Hematopoietic multipotent progenitor cell treated with erythropoietin and hydrocortisone succinate and interleukin-3 and kit ligand, for 15 days (in vitro differentiated cells): Measurements from ENCODE around the gene RERE.

Source experiments
- DNase-seq: peaks from one replicate; pipeline ENCODE4 v3.0.0-alpha.2; 2015; ENCODE audit warnings: low spot score

The RERE gene

DNA sequence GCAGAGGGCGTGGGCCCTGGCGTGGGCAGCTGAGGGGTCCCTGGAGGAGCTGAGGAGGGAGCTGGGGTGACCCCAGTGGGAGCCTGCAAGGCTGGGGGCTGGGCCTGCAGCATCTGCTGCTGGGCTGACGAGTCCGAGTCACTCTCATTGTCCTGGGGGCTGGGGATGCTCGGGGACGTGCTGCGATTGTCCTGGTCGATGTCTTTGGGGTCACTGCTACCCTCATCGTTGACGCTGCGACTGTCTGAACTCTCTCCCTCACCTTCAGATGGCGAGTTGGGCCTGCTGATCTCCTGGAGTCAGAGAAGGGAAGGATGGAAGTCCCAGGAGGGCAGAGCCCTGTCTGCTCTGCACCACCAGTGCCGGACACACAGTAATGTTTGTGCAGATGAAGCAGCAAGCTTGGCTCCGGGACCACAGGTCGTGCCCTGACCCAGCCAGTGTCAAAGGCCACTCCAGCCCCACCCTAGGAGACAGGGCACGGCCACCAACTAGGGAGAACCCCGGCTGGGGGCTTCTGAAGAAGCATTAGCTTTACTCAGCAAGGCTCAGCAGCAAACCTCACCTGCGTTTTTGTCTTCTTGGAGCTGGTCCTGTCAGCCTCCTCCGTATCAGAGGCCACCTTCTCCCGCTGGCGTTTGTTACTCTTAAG lies 456.1 kb downstream of the RERE start:
- no peak for DNase-seq

DNA sequence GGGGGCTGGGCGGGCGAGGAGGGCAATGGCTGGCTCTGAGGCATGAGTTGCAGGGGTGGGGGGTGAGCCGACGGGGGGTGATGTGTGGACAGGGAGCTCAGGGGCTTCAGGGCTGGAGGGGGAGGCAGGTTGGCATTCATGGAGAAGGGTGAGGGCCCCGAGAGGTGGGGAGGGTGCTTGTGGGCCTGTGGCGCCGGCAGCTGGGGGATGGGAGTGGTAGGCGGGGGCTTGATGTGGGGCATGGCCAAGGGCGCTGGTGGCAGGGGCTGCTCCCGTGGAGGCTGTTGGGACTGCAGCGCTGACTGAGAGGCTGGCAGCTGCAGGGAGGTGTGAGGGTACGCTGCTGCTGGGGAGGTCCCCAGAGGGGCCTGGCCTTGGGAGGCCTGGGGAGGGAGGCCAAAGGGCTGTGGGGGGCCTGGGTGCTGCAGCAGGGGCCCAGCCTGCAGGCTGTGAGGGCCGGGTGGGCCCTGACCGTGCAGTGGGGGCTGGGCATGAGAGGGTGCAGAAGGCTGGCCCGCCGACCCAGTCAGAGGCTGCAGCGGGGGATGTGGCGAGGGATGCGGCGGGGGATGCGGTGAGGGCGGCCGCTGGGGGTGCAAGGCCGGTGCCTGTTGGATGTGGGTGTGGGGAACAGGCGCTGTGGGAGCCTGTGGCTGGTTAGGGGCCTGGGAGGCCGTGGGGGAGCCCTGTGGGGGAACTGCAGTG lies 456.8 kb downstream of the RERE start:
- no peak for DNase-seq

DNA sequence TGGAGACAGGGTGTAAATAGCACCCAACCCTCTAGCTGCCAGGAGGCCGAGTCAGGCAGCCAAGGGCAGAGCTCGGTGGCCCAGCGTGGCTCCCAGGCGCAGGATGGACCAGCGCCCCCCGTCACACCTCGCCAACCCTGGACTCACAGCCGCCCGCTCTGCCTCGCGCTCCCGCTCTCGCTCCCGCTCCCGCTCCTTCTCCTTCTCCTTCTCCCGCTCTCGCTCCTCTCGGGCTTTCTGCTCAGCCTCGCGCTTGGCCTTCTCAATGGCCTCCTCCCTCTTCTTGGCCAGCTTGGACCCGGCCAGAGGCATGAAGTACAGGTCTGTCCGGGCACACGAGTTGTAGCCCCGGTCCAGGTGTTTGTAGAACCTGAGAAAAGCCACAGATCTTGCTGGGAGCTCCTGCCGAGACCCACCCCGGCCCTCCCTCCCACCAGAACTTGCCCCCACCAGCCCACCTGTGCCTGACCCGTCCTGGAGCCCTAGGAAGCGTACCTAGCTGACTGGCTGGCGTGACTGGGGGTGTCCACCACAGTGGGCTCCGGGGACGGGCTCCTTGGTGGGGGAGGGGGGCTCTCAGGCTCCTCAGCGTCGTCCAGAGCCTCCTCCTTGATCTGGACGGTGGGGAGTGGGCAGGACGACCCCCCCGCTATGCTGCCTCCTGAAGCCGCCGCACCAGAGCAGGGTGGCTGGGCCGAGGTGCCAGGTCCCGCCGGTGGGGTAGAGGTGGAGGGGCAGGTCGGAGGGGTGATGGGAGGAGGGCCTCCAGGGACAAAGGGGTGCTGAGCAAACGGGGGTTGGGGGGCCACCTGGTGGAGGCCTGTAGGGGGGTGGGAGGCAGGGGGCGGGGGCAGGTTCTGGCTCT lies 457.6 kb downstream of the RERE start:
- no peak for DNase-seq

DNA sequence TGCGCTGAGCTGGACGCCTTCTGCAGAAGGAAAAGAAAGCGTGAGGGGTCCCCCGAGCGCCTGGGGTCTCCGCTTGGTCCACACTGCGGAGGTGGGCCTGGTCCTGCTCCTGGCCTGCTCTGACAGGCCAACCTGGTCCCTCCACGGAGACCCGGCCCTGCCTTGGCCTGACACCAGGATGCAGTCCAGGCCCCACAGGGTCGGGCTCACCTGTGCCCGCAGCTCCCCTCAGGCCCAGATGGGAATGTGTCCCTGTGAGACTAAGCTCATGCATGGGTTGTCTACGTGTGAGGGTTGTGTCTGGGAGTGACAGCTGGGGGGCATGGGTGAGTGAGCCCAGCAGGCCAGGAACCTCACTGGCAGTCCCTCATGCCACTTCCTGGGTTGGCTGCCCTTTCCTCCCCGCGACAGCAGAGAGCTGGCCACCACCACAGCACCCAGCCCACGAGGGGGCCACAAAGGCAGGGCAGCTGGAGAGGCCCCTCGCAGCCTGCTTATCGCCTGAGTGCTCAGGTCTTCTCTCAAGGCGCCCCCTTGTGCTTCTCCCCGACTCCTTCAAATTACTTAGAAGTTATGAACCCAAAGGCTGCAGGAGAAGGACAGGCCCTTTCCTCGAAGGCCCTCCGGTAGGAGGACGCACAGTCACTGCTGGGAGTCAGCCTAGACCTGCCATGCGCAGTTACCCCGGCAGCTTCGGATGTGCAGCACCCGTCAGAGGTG lies 458.4 kb downstream of the RERE start:
- DNase-seq, result no peak

DNA sequence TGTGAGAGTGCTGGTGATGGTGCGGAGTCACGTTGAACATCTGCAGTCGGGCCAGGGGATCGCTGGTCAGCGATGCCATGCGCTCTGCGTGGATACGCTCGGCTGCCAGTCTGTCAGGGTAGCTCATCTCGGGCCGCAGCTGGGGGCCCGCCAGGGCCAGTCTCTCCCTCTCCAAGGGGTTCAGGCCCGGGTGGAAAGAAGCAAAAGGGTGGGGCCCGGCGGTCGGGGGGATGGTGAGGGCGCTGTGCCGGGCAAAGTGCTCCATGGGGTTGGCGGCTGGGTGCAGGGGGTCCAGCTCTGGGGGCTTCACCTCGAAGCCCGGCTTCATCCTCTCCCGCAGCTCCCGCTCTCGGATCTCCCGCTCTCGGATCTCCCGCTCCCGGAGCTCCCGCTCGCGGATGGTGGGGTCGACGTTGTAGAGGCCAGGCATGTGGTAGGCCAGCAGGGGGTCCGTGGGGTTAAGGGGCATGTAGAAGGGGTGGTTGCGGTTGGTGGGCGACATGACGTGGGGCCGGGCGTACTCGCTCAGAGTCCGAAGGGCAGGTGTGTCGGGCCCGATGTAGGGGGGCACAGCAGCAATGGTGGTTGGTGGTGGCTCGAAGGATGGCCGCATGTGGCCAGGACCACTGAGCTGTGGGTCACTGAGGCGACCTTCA lies 459.1 kb downstream of the RERE start:
- DNase-seq, result no peak

DNA sequence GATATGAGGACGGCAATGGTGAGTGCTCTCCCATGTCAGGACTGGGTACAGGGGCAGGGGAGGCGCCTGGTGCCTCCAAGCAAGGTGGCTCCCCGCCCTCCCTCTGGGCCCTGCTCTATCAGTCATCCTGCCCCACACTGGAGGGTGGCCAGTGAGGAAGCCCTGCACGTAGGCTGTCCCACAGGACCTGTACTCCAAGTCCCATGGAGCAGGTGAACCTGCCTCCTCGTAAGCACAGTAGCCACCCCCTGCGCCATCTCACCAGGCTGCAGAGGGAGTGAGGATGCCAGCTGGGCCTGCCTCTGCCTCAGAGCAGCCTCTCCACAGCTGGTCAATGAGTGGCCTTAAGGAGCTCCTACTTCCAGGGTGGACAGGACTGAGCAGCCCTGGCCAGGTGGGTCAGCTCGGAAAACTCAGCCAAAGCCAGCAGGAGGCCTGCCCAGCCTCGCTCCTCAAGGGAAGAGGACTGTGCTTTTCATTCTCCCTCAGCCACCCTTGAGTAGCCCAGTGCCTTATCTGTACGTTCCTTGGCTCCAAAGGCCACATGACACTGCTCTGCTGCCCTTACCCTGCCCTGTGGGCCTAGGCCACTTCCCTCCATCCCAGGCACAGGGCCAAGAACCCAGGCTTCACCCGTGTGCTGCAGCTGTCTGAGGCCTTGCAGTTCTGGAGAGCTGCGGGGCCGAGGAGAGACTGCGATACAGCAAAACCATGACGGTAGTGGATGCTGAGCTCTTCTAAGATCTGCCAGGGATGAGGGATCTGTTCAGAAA lies 459.9 kb downstream of the RERE start:
- DNase-seq, result no peak

DNA sequence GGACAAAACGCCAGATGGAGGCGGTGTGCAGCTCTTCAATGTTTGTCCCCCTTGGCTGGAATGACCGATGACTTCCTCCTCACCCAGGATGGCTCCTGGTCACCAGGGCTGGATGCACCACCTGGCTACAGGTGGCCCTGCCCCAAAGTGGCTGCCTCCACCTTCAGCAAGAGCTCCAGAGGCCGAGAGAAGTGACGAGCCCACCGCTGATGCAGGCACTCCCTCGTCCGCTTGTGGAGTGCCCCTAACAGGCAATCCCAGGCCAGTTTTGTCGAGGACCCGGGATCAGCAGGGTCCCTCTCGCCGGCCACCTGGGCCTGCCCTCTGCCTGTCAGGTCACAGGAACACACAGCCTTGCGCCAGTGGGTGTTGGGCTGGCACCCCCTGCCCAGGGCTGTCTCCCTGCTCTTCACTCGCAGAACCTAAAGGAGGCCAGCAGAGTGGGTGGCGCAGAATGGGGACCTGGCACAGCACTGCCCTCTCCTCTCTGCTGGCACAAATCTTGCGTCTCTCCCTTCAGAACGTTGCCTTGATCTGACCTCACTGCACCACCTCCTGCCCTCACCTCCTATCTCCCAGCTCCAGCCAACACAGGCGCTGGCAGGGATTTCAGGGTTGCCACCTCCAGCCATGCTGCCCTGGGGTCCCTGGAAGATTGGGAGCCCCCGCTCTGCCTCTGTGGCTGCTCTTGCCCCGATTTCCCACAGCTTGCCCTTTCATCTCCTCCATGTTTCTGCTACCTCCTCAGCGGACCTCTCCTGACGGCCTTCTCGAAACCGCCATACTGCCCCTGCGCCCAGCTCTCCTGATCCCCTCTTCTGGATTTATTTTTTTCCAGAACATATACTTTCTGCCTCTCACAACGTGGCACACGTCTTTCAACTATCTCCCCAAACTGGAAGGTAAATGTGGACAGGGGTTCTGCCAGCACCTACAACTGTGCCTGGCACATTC lies 460.9 kb downstream of the RERE start:
- DNase-seq, result no peak

DNA sequence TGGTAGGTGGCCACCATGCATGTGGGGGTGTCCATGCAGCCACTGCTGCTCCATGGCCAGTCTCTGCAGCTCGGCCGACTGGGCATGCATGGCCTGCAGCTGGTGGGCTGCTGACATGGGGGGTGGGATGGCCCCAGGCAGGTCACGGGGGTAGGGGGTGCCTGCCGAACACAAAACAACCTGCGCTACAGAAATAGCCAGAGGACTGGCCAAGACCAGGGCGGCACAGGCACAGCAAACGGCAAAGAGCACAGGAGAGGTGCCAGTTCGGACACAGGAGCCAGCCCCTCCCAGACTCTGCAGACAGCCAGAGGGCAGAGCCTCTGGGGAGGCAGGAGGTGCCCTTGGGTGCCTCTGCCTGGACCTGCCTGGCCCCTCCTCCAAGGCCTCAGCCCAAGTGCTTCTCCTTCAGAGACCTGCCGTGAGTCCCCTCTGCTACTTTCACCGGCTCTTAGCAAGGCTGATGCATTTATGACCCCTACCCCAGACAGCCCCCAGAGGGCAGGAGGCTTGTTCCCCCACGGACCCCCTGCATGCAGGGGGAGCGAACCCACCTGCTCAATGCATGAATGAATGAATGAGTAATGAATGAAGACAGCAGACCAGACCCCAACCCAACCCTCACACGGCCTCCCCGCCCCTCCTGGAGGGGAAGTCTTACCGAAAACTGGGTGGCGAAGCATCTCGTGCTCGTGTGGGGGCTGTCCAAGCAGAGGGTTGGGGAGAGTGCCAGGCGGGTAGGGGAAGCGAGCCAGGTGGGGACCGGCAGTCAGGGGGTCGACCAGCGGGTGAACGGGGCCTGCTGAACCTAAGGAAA lies 461.8 kb downstream of the RERE start:
- no peak for DNase-seq

DNA sequence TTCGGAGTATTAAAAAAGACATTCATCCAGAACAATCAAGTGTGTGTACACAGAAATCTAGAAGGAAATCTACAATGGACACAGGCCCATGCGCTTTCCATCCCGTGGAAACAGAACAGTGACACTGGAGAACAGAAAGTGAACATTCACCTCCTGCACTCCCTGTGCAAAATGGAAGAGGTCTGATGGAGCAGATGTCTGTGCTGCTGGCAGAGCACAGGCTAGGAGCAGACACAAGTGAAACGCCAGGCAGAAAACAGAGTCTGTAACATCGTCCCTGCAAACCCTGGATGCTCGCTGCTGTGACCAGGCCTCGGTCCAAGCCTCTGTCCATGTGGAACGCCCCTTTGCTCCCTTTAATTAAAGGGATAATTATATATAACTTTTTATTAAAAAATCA lies 463.4 kb downstream of the RERE start:
- DNase-seq, result no peak

DNA sequence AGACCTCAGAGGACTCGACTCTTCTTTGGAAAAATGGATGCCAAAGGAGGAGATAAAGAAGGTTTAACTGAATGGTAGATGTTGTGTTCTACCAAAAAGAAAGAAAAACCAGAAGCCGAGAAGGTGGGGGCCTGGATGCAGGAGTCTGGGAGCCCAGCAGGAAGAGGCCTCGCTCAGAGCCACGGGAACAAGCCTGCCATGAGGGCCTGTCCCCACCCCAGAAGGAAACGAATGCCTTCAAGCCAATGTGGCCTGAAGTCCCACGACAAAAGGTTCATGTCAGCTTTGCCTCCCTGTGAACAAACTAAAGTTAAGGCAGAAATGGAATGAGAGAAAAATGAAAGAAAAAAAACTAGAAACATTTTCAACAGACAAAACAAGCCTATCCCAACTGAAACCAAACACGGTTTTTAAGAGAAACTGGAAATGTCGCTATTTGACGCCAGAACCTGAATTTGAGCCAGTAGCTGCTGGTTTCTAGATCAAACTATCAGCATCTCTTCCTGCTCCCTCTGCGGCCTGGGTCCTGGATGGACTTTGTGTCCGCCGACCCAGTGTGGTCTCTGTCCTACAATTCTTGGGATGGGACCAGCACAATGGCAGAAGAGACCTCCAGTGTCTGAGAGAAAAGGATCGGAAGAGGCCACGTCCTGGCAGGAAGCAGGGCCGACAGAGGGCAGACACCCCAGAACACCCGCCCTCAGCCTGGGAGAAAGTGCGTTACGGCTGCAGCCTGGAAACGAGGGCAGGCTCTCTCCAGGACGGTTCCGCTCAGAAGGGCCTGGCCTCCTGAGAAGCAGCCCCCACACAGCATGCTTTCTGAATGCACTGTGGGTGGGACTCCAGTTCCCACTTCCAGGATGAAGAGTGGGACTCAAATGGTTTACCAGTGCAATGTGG lies 464.3 kb downstream of the RERE start:
- DNase-seq, result no peak

DNA sequence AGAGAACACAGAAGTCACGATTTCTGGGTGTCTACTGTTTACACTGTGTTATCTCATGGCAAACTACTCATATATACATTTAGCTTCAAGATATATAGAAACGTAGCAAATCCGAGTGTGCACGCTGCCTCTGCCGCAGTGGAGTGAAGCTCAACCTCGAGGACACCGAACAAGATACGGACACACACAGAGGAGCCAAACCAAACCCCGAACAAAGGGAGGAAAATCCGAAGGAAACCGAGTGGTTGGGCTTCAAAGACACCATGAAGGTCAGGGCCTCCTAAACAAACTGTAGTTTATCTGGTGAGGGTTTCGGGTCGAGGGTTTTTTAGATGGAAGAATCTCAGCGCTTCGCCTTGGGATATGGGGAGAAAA lies 465.0 kb downstream of the RERE start:
- DNase-seq, result no peak

DNA sequence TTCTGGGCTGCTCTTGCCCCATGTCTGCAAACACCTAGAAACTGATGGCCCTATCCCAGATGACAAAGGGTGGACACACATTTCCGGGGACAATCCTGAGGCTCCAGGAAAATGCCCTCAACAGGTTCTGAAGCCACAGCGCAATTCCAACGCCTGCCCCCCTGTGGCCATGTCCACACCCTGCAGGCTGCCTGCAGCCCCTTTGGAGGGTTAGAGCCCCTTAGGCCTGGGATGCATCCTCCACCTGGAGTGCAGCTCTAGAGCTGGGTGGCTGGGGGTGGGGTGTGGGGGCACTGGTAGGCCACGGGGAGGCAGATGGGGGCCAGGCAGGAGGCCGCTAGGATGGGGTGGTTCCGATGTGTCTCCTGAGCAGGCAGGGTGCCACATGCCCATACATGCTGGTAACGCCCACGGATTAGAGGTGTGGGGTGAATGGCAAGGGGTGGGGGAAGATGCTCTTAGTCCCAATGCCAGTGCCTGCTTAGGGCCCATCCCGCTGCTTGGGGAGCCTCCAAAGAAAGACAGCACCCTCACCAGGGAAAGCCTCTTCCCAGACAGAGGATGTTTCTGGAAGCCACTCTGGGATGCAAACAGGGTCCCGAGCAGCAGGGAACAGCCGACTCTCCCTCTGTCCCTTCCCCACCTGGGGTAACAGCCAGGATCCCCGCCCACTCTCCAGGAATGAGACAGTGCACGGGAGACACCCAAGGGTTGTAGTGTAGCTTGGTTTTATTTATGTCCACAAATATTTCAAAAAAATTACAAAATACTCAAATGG lies 465.6 kb downstream of the RERE start:
- no peak for DNase-seq

DNA sequence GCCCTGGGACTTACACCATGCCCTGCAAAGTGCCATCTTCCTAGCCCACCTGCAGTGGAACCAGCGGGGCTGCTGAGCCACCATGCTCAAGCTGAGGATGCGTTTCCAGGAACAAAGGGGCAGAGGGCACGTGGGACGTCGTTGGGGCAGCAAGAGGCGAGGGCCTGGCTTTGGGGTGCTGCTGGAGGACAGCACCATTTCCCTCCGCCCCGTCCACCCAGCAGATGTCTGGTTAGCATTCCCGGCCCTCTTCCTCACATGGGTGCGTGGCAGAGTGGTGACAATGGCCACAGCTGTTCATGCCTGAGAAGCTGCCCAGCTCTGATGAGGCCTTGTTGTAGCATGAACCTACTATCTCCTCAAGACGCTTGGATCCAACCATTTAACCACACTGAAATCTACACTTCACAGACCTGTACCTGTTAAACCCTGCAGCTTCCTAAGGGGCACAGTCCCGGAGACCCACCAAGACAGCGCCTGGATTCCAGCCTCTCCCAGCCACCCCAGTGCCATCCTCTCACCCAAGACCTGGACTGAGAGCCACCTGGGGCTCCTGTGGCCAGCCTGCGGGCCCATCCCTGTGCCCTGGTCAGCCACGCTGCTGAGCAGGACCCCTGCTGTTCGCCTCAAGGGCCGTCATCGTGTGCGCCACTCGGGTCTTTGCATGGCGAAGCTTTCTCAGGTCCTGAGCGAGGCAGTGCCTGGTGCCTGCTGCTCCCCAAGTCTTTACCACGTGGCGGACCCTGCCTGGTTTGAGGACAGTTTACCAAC lies 466.3 kb downstream of the RERE start:
- DNase-seq, result no peak

DNA sequence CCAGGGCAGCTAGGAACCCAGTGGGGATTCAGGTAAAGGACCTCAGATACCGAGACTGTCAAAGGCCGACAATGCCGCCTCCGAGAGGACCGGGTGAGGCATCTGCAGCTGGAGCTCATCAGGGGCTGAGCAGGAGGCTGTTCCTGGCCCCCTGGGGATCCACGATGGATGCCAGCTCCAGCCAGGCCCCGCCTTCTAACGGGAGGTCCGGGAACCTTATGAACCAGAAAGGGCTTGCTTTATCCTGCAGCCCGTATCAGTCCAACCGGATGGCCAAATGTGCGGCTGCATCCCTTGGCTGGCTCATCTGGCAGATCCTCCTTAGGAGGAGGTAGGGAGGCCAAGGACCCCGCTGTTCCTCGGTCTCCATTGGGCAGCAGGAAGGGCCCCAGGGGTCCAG lies 467.5 kb downstream of the RERE start:
- DNase-seq, result no peak

DNA sequence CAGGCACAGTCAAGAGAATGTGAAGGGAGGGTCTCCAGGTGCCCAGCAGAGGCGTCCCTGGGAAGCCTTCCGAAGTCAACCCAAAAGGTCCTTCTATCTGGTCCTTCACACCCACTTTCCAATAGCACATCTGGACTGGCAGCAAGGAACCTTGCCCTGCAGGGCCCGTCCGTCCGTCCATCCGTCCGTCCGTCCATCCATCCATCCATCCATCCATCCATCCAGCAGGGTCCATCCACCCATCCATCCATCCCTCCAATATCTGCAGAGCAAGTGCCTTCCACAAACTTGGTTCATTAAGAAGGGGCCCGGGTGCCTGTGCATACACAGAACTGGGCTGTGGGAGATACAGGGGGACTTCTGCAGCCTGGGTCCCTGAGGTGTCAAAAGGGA lies 468.0 kb downstream of the RERE start:
- DNase-seq, result no peak

DNA sequence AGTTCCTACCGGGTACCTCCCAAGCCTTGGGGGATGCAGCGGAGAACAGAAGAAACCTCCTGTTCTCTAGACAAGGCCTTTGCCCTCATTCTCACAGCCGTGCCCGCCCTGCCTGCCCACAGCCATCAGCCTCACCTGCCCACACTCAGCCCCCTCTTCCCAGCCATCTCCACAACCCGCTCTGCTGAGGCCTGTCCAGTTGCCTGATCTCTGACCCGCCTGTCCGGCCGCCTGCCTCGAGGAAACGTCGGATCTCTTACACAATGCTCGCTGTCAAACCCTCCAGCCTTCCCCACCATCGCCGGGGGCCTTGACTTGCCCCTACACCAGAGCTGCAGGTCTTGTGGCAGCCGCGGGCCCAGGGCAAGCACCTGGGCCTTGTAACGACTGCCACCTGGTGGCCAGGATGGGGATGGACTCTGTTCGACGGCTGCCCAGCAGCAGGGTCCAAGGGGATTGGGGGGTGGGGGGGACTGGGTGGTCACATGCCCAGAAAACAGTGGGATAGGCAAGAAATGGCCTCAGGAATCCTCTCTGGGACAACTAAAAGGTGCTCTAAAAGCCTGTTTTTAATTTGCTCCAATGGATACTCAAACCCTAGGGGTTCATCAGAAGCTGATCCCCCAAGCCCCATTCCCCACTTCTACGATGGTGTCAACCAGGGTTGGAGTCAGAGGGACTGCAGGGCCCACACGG lies 468.5 kb downstream of the RERE start:
- DNase-seq, result peak; percentile 47
